Activated CD8-positive, alpha-beta memory T cell treated with anti-CD3 and anti-CD28 coated beads for 24 hours (primary cell): Measurements from ENCODE around the gene FCGR1A.
"Not testable (repeated sequence)": the region's sequence is repeated elsewhere in the genome, so short reads cannot be mapped to it uniquely, and the experiment has no call there.

Experiments used
- DNase-seq: peaks from one replicate; pipeline ENCODE4 v3.0.0-alpha.2; 2020

Gene FCGR1A

GRCh38 chr1:149782600-149782999 is at the start of gene FCGR1A:
FCGR1A (plus strand) TSS chr1:149782694; CDS start chr1:149782744, 50 bp downstream.
- not testable (repeated sequence) for DNase-seq

- DNase-seq = not testable (repeated sequence)
Observed at GRCh38 chr1:149732781-149733180, 49.7 kb upstream of the FCGR1A start.

GRCh38 chr1:149734692-149735091 is 47.8 kb upstream of the FCGR1A start:
- not testable (repeated sequence) for DNase-seq

- peak; percentile 79 for DNase-seq
Observed at GRCh38 chr1:149740148-149740581, 42.3 kb upstream of the FCGR1A start.

- not testable (repeated sequence) for DNase-seq
Observed at GRCh38 chr1:149740590-149741230, 41.8 kb upstream of the FCGR1A start.

- not testable (repeated sequence) for DNase-seq
Observed at GRCh38 chr1:149741914-149742313, 40.6 kb upstream of the FCGR1A start.

- peak; percentile 63 for DNase-seq
Observed at GRCh38 chr1:149746463-149747356, 35.8 kb upstream of the FCGR1A start.

GRCh38 chr1:149747359-149748143 is 34.9 kb upstream of the FCGR1A start:
- peak; percentile 61 for DNase-seq

- not testable (repeated sequence) for DNase-seq
Observed at GRCh38 chr1:149748144-149748500, 34.4 kb upstream of the FCGR1A start.

- not testable (repeated sequence) for DNase-seq
Observed at GRCh38 chr1:149750562-149750961, 31.9 kb upstream of the FCGR1A start.

- not testable (repeated sequence) for DNase-seq
Observed at GRCh38 chr1:149752186-149752585, 30.3 kb upstream of the FCGR1A start.

GRCh38 chr1:149753466-149753865 is 29.0 kb upstream of the FCGR1A start:
- DNase-seq = not testable (repeated sequence)

- not testable (repeated sequence) for DNase-seq
Observed at GRCh38 chr1:149755294-149755693, 27.2 kb upstream of the FCGR1A start.

GRCh38 chr1:149762294-149762693 is 20.2 kb upstream of the FCGR1A start:
- not testable (repeated sequence) for DNase-seq

GRCh38 chr1:149764087-149764800 is 18.2 kb upstream of the FCGR1A start:
- DNase-seq = not testable (repeated sequence)

- not testable (repeated sequence) for DNase-seq
Observed at GRCh38 chr1:149766241-149766640, 16.3 kb upstream of the FCGR1A start.

- not testable (repeated sequence) for DNase-seq
Observed at GRCh38 chr1:149769216-149769615, 13.3 kb upstream of the FCGR1A start.

GRCh38 chr1:149770661-149771060 is 11.8 kb upstream of the FCGR1A start:
- DNase-seq = not testable (repeated sequence)

- DNase-seq = not testable (repeated sequence)
Observed at GRCh38 chr1:149771653-149772425, 10.7 kb upstream of the FCGR1A start.

GRCh38 chr1:149775510-149776147 is 6.9 kb upstream of the FCGR1A start:
- not testable (repeated sequence) for DNase-seq

GRCh38 chr1:149777084-149777483 is 5.4 kb upstream of the FCGR1A start:
- not testable (repeated sequence) for DNase-seq
